ENCODE results near the gene PTPRG.
A peak's percentile ranks its signal among the peaks of the same experiment; 100 is the strongest.

The PTPRG gene

DNA sequence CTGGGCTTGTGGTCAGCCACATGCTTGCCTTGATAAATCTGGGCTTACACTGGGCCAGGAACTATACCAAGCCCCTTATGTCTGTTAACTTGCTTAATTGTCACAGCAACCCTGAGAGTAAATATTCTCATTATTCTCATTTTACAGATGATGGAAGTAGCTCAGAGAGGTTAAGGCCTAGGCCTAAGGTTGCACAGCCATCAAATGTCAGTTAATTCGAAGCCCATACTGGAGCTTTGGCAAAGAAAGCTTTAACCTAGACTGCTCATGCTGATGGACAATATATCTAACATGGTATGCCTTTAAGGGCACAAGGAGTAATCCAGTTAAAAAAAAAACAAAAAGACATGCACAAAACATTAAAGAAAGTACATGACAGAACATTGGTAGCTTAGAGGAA lies 591.9 kb downstream of the PTPRG start:
- no peak for DNase-seq (ENCODE audit: low spot score)

DNA sequence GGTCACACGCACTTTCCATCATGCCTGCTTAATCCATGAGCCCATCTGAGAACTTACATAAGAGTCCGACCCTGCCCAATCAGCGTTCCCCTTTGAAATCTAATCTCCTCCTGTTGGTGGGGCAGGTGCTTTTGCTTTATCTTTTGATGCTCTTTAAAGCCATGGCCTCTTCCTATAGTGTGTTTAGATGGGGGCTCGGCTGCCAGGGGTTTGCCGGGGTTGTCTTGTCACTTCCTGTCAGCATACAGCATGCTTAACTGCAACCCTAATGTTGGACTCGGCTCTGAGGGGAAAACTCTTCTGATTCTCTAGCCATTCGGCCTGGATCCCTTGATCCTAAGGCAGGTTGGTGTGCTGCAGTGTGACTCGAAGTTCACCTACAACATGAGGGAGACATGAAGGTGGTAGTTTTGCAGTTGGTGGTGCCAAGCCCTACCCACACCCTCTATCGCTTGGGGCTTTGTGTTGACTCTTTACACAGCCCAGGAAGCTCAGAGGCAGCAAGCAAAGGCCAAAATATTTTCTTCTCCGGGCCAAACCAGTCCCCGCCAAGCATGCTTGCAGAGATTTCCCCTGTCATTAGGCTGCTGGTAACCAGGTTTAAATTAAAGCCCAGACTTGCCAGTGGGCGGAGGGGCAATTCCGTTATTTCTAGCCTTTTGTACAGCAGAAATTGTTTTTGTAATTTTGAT lies 593.2 kb downstream of the PTPRG start:
- no peak for DNase-seq (ENCODE audit: low spot score)

DNA sequence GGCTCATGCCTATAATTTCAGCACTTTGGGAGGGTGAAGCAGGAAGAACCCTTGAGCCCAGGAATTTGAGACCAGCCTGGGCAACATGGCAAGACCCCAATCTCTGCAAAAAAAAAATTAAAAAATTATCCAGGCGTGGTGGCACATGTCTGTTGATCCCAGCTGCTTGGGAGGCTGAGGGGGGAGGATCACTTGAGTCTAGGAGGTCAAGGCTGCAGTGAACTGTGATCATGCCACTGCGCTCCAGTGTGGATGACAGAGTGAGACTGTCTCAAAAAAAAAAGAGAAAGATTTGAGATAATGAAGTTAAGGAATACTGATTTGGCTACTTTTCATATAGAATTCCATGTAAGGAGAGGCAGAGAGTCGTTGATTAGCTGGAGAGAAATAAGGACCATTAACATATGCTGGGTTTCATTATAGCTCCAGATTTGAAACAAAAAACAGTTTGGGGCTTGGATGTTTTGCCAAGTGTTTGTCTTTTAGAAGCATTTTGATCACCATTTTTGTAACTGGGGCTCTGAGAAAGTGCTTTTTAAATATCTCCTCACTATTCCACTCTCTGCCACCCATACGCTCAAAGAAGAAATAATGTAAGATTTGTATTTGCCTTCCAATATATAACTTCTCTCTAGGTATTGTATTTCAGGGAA lies 597.8 kb downstream of the PTPRG start:
- no peak for DNase-seq (ENCODE audit: low spot score)

DNA sequence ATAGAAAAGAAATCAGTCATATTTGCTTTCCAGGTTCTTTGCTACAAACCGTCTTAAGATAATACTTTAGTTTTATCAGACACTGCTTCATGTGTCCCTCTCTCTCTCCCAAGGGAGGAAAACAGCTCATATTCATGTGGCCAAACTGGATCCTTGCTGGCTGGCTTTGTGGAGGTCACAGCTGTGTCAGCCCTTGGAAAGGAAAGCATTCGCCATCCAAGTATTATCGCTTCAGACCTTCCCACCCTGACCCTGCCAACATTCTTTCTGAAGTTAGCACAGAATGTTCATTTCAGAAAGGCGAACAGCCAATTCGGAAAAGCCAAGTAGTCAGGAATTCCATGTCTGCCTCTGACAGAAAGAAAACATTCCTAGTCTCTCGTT lies 598.3 kb downstream of the PTPRG start:
- DNase-seq (ENCODE audit: low spot score), result peak; percentile 69

DNA sequence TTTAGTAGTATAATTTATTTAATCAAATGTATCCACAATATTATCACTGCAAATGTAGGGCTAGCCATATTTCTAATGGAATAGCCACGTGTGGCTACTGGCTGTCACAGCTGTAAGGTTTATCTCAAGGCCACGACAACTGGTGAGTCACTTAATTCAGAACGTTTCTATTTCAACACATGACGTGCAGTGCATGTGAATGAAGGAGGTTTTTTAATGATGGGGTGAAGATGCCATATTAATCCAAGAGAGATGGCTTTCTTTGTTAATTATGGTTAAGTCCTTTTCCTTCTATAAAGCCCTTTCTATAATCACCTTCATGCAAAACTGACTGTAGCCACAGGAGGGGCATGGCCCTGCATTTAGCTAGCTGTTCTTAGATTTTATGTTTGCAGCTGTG lies 600.0 kb downstream of the PTPRG start:
- DNase-seq (ENCODE audit: low spot score), result no peak

DNA sequence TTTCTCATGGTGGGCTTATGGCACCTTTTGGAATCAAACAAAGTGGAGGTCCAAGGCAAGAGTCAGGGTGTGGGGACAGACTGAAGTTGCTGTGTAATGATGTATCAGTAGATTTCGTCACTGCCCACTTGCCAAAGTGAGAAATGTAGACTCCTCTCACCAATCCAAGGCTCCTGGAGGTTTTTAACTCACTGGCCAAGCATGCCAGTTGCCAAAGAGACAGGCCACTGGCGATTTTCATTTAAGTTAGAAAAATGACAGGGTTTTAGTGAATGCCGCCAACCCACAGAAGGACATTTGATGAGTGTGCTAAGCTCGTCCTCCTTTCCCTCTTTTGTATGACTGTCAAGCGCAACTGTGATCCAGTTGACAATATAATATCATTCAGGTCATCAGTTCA lies 602.8 kb downstream of the PTPRG start:
- no peak for DNase-seq (ENCODE audit: low spot score)

DNA sequence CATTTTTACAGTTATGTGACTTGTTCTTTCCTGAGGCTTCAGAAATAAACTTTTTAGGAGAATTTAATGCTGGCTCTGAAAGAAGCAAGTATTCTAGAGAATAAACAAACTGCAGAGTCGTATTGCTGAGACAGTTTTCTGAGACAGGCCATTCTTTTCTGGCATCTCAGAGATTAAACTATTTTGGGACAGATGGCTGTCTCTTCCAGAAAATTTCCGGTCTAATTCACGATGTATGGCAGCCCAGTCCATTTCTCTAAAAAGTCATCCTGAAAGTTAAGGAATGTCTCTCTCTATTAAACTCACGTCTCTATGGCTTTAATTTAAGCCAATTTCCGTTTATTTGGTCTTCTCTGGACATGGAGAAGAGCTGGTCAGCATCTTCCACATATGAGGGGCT lies 603.4 kb downstream of the PTPRG start:
- no peak for DNase-seq (ENCODE audit: low spot score)

DNA sequence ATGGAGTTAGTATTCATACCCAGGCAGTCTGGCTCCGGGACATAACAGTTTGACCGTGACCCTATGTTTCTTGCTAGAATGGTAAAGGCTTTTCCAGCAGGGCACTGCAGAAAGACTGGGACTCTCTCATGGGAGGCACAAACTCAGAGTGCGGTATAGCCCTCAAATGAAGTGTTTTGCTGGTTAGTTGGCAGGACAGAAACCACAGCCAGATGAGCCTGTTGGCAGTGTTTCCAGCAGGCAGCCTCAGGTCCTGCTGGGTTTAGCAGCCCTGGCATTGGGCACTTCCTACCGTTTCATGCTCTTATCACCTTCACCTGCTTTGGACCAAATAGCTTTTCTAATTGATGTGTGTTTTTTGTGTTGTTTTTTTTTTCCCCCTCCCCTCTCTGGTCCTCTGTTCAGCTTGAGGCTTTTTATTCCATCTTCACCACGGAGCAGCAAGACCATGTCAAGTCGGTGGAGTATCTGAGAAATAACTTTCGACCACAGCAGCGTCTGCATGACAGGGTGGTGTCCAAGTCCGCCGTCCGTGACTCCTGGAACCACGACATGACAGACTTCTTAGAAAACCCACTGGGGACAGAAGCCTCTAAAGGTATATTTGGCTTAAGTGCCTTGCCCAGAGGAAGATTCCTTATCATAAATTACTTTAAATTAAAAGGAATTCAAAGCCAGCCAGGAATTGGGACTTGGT lies 606.3 kb downstream of the PTPRG start:
- DNase-seq (ENCODE audit: low spot score), result no peak

DNA sequence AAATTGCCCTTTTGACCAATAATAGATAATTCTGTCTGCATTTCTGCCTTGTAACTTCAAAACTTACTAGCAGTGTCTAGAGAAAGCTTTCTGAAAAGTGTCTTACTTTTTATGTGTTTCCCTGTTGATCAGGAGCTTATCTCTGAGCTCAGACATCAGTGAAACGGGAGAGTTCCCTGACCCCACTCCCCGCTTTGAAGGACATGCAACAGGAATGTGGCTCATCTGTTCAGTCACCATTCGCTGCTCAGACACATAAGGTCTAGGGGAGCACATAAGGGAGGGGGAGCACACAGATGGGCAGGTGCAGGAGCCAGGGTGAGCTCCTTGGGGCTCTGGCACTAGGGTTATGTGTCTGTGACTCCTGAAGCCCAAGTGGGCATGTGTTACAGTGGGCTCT lies 607.0 kb downstream of the PTPRG start:
- no peak for DNase-seq (ENCODE audit: low spot score)

DNA sequence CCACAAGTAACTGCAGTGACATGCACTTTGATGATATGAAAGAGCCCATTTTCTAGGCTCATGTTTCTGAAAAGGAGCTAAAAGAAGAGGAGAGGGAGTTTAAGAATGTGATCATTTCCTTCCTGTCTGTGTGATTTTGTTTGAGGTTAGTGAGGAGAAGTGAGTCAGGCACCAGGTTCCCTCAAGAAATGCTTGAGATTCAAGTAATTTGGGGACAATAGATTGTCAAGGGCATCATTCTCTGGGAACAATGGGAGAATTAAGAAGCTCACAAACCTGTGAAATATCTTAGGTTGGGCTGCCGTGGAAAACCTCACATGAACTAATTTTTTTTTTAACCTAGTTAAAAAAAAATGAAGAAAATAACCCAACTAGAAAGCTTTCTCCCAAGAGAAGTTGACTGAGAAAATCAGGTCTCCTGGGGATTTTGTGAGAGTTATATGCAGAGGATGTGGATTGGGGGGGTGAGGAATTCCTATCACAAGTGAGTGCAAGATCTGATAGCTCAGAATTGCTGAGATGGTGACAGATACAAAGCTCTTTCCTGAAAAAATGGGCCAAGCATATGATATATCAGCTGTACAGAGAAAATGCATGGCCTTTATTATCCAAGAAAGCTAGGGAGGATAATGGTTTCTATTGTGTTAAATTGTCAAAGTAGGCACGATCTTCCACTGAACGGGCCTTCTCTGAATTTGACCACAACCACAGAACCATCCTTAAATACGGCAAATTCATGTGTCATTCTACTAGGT lies 608.7 kb downstream of the PTPRG start:
- DNase-seq (ENCODE audit: low spot score), result peak; percentile 31

DNA sequence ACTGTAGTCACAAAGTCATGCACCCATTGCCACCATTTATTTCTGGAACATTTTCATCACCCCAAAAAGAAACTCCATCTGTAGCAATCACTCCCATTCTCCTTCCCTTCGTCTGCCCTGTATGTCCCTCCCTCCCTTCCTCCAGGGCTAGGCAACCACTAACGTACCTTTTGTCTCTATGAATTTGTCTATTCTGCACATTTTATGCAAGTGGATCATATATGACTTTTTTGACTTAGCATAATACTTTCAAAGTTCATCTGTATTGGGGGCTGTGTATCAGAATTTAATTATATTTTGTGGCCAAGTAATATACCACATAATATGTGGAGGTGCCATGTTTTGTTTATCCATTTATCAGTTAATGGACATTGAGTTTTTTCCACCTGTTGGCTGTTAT lies 610.4 kb downstream of the PTPRG start:
- no peak for DNase-seq (ENCODE audit: low spot score)

DNA sequence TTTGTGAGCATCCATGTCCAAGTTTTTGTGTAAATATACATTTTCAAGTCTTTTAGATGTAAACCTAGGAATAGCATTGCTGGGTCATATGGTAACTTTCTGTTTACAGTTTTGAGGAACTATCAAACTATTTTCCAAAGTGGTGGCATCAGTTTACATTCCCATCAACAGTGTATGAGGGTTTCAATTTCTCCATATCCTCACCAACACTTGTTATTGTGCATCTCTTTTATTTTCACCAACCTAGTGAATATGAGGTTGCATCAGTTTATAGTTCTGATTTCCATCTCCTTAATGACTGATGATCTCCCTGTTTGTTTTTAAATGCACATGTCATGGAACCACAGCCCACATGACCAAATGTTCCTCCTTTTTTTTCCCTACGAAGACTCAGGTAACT lies 610.8 kb downstream of the PTPRG start:
- DNase-seq (ENCODE audit: low spot score), result no peak

DNA sequence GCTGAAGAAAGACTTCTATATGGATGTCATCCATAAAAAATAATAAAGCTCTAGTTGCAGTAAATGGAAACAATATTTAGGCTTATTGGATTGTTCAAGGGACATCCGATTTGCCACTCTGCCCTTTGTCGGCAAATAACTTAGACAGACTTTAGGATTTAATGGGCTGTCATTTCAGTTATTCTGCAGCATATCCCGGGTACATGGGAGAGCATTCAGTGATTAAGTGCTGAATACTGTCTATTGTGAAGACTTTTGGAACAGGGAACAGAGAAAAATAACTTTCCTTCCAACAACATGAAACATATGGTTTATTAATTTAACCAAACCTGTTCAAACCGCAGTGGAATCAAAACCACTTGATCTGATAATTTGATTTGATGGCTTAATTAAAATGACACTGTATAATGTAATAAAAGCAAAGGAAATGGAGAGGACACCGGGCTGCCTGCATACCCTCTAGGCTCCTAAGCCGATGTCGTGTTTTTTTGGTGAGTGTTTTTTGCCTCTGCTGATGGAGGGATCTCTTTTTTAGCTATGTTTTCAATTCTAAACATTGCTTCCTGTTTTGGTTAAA lies 612.7 kb downstream of the PTPRG start:
- no peak for DNase-seq (ENCODE audit: low spot score)

DNA sequence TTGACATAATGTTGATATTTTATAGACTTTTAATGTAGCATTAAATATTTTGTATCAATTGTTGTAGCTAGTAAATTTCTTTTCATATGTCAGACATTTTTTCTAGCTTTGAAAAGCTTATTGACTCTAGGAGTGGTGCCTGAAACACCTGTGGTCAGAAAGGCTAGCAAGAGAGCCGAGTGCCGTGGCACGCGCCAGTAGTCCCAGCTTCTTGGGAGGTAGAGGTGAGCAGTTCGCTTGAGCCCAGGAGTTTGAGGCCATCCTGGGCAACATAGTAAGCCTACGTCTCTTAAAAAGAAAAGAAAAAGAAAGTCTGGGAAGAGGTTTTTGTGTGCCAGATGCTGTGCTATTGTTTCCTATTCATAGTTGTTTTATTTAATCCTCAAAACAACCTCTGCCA lies 613.8 kb downstream of the PTPRG start:
- DNase-seq (ENCODE audit: low spot score), result no peak

DNA sequence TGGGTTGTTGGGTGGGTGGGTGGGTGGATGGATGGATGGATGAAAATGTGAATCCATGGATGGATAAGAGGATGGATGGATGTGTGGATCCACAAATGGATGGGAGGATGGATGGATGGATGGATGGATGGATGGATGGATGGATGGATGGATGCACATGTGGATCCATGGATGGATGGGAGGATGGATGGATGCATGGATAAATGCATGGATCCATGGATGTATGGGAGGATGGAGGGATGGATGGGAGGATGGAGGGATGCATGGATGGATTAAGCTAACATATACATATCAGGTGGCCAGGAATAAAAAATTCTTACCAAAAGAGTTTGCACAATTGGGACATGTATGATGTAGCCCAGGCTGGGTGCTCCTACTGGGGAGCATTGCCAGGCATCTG lies 616.7 kb downstream of the PTPRG start:
- DNase-seq (ENCODE audit: low spot score), result no peak

DNA sequence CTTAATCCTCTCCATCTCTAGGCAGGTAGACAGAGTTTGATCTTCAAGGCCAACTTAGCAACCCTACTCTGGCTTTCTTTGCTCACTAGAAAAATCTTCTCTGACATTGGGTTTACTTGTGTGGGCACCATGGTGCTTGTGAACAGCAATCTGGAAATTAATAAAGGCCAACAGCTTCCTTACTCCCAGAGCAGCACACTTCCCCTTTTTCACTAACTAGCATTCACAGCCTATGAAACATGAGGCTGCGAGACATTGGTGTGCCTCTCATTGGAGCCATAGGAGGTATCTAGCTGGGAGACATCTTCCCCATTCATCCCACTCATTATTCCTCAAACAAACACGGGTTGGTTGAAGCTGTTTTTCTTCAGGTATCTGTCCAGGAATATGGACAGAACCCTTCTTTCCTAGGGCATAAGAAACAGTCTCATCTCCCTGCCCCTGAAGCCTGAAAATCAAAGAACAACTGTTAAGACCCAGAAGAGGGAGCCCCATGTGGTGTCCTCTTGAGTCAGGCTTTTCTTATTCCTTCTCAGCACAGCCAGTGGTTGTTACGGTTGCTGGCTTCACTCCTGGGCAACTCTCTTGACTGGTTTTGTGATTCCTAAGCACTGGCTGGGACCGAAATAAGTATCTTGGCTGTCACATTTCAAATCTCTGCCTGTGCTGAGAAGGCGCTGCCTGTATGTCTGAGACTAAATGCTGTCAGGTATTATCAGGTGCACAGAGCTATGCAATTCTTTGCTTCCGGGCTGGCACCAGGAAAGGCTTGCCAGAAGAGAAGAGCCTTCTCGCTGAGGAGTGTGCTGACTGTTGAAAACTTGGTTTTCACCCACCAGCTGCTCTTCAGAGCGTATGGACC lies 617.6 kb downstream of the PTPRG start:
- DNase-seq (ENCODE audit: low spot score), result no peak

DNA sequence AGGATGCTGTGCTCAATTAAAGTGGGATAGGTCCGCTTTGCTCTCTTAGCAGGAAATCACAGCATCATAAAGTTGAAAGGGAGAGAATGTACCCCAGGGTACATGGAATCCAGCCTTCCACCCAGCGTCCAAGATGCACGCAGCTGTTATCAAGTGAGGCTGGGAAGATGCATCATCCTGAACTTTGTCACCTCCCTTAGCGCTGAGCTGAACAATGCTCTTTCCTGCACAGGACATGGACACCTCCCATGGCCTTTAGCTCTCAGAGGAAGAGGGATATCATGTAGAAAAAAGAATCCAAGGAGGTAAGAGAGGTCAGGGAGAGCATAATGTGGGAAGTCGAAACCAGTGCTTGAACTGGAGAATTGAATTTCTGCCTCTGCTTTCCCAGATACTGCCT lies 619.1 kb downstream of the PTPRG start:
- DNase-seq (ENCODE audit: low spot score), result no peak

DNA sequence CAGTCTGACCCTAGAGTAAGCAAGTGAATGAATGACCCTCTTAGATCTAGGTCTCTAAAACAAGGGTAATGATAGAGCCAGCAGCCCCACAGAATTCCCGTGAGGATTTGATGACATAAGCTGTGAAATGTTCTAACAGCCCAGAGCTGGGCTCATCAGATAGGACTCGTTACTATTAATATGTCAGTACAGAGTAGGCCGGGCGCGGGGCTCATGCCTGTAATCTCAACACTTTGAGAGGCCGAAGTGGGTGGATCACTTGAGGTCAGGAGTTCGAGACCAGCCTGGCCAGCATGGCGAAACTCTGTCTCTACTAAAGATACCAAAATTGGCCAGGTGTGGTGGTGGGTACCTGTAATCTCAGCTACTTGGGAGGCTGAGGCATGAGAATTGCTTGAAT lies 621.7 kb downstream of the PTPRG start:
- no peak for DNase-seq (ENCODE audit: low spot score)

DNA sequence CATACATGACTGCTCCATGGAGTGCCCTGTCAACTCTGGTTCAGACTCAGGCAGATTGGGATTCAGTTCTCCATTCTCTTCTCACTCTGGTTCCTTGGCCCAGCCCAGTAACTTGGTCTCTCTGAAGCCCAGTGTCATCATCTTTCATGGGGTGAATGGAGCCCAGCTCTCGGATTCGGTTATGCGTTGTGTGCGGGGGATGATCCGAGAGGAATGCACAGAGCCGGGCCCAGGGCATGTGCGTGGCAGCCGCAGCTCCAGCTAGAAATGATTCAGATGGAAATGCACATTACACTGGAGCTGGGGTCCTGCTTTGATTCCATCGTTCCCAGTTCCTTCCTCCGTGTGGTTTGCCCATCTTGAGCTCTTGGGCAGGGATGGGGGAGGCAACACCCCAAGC lies 622.6 kb downstream of the PTPRG start:
- DNase-seq (ENCODE audit: low spot score), result no peak

DNA sequence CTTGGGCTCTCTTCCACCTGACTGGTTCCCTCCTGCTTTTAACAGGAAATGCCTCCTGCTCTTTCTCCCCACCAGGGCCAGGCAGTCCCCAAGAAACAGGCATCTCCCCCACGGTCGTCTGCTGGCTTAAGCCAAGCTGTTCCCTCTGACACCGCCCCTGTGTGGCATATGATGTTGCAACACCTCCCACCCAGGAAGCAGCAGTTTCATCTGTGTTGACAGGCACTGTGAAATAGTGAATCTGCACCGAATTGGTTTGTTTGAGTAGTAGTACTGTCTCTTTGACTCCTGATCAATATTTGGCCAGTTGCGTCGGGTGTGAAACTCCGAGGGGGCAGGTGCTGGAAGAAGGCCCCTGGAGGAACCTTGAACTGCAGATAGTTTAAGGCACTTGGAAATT lies 623.2 kb downstream of the PTPRG start:
- DNase-seq (ENCODE audit: low spot score), result peak; percentile 39

DNA sequence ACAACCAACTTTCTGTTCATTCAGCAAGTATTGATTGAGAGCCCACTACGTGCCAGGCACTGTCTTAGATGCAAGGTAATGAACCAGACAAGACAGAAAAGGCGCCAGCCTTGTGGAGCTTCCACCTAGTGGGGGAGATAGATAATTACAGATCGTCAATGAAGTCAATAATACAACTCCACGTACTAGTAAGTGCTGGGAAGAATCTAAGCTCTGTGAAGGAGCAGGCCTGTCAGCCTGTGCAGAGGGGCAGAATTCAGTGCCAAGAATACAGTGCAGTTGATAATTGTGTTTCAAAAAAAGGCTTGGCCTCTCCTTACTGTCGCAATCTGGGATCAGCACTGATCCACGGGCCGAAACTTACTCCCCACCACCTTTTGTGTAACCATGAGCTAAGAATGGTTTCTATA lies 625.7 kb downstream of the PTPRG start:
- DNase-seq (ENCODE audit: low spot score), result no peak
